ENCODE measurements around the gene CTH.

DNA sequence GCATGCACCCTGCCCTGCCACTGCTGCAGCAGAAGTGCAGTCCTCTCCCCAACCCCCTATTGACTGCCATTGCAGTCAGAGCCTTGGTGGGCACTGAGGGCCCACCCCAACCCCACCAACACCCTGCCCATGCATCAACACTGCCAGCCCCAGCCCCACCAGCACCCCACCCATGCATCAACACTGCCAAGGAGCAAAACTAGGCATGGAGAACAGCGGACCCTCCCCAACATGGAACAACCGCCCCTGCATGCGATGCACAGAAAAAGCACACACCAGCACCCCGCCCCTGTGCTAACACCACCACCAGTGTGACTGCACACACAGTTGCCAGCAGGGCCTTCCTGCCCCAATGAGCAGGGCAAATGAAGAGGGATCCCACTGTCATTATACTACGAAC, 57.1 kb downstream of the CTH start:
- TF ChIP-seq RAD21 (IDR thresholded peaks at IDR 0.05) (no peak), HNF4G (IDR thresholded peaks at IDR 0.05) (no peak), SP1 (IDR thresholded peaks at IDR 0.05) (no peak), TAF1 (conservative IDR thresholded peaks at IDR 0.05) (no peak), GABPA (IDR thresholded peaks at IDR 0.05 in 1 of 2, conservative IDR thresholded peaks at IDR 0.05 in 1 of 2) (no peak), YY1 (IDR thresholded peaks at IDR 0.05) (no peak), FOXA1 (IDR thresholded peaks at IDR 0.05) (no peak), EGR1 (IDR thresholded peaks at IDR 0.05; ENCODE audit: low read depth in 2 of 2) (no peak)
- TF ChIP-seq, protein P1, sequence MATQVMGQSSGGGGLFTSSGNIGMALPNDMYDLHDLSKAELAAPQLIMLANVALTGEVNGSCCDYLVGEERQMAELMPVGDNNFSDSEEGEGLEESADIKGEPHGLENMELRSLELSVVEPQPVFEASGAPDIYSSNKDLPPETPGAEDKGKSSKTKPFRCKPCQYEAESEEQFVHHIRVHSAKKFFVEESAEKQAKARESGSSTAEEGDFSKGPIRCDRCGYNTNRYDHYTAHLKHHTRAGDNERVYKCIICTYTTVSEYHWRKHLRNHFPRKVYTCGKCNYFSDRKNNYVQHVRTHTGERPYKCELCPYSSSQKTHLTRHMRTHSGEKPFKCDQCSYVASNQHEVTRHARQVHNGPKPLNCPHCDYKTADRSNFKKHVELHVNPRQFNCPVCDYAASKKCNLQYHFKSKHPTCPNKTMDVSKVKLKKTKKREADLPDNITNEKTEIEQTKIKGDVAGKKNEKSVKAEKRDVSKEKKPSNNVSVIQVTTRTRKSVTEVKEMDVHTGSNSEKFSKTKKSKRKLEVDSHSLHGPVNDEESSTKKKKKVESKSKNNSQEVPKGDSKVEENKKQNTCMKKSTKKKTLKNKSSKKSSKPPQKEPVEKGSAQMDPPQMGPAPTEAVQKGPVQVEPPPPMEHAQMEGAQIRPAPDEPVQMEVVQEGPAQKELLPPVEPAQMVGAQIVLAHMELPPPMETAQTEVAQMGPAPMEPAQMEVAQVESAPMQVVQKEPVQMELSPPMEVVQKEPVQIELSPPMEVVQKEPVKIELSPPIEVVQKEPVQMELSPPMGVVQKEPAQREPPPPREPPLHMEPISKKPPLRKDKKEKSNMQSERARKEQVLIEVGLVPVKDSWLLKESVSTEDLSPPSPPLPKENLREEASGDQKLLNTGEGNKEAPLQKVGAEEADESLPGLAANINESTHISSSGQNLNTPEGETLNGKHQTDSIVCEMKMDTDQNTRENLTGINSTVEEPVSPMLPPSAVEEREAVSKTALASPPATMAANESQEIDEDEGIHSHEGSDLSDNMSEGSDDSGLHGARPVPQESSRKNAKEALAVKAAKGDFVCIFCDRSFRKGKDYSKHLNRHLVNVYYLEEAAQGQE (IDR thresholded peaks at IDR 0.05), result no peak
- TF ChIP-seq, protein P2, sequence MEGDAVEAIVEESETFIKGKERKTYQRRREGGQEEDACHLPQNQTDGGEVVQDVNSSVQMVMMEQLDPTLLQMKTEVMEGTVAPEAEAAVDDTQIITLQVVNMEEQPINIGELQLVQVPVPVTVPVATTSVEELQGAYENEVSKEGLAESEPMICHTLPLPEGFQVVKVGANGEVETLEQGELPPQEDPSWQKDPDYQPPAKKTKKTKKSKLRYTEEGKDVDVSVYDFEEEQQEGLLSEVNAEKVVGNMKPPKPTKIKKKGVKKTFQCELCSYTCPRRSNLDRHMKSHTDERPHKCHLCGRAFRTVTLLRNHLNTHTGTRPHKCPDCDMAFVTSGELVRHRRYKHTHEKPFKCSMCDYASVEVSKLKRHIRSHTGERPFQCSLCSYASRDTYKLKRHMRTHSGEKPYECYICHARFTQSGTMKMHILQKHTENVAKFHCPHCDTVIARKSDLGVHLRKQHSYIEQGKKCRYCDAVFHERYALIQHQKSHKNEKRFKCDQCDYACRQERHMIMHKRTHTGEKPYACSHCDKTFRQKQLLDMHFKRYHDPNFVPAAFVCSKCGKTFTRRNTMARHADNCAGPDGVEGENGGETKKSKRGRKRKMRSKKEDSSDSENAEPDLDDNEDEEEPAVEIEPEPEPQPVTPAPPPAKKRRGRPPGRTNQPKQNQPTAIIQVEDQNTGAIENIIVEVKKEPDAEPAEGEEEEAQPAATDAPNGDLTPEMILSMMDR (IDR thresholded peaks at IDR 0.05; ENCODE audit: low read depth, low read length, missing input control), result no peak
- TF ChIP-seq, protein P3, sequence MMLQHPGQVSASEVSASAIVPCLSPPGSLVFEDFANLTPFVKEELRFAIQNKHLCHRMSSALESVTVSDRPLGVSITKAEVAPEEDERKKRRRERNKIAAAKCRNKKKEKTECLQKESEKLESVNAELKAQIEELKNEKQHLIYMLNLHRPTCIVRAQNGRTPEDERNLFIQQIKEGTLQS (IDR thresholded peaks at IDR 0.05), result no peak
- TF ChIP-seq, protein P4, sequence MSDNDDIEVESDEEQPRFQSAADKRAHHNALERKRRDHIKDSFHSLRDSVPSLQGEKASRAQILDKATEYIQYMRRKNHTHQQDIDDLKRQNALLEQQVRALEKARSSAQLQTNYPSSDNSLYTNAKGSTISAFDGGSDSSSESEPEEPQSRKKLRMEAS (IDR thresholded peaks at IDR 0.05), result no peak
- TF ChIP-seq, protein P5, sequence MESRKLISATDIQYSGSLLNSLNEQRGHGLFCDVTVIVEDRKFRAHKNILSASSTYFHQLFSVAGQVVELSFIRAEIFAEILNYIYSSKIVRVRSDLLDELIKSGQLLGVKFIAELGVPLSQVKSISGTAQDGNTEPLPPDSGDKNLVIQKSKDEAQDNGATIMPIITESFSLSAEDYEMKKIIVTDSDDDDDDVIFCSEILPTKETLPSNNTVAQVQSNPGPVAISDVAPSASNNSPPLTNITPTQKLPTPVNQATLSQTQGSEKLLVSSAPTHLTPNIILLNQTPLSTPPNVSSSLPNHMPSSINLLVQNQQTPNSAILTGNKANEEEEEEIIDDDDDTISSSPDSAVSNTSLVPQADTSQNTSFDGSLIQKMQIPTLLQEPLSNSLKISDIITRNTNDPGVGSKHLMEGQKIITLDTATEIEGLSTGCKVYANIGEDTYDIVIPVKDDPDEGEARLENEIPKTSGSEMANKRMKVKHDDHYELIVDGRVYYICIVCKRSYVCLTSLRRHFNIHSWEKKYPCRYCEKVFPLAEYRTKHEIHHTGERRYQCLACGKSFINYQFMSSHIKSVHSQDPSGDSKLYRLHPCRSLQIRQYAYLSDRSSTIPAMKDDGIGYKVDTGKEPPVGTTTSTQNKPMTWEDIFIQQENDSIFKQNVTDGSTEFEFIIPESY (IDR thresholded peaks at IDR 0.05), result no peak

Measured in liver (tissue), 3 donors.